ENCODE results near the gene CALM3.
"Not testable (repeated sequence)": the region's sequence is repeated elsewhere in the genome, so short reads cannot be mapped to it uniquely, and the experiment has no call there.

CALM3 gene

GRCh38 chr19:46617601-46618000, 16.5 kb downstream of the CALM3 start:
- DNase-seq = no peak

- DNase-seq = peak; percentile 29
Observed at GRCh38 chr19:46618670-46619231, 17.6 kb downstream of the CALM3 start.

- no peak for DNase-seq
Observed at GRCh38 chr19:46620267-46620666, 19.1 kb downstream of the CALM3 start.

- no peak for DNase-seq
Observed at GRCh38 chr19:46620716-46621115, 19.6 kb downstream of the CALM3 start.

- DNase-seq = no peak
Observed at GRCh38 chr19:46621191-46622117, 20.3 kb downstream of the CALM3 start.

- DNase-seq = no peak
Observed at GRCh38 chr19:46622118-46622446, 21.0 kb downstream of the CALM3 start.

- DNase-seq = no peak
Observed at GRCh38 chr19:46623915-46624502, 22.9 kb downstream of the CALM3 start.

- no peak for DNase-seq
Observed at GRCh38 chr19:46624958-46625661, 24.0 kb downstream of the CALM3 start, which contains the start of gene PTGIR. PTGIR (minus strand) TSS chr19:46625089; CDS start chr19:46624225, 864 bp downstream.

GRCh38 chr19:46625731-46626130, 24.6 kb downstream of the CALM3 start:
- no peak for DNase-seq

- DNase-seq = no peak
Observed at GRCh38 chr19:46626446-46626845, 25.3 kb downstream of the CALM3 start.

- DNase-seq = not testable (repeated sequence)
Observed at GRCh38 chr19:46628970-46629369, 27.8 kb downstream of the CALM3 start.

- no peak for DNase-seq
Observed at GRCh38 chr19:46629546-46630025, 28.5 kb downstream of the CALM3 start.

GRCh38 chr19:46630586-46631205, 29.6 kb downstream of the CALM3 start:
- no peak for DNase-seq

GRCh38 chr19:46631481-46631880, 30.4 kb downstream of the CALM3 start:
- no peak for DNase-seq

- no peak for DNase-seq
Observed at GRCh38 chr19:46633130-46633529, 32.0 kb downstream of the CALM3 start.

GRCh38 chr19:46634045-46634655, 33.0 kb downstream of the CALM3 start:
- DNase-seq = no peak

GRCh38 chr19:46634656-46635218, 33.6 kb downstream of the CALM3 start:
- no peak for DNase-seq

GRCh38 chr19:46635920-46636761, 35.0 kb downstream of the CALM3 start, which contains the start of gene GNG8:
GNG8 (minus strand) TSS chr19:46636202; CDS start chr19:46634682, 1,520 bp downstream.
- DNase-seq = no peak

GRCh38 chr19:46637224-46637623, 36.1 kb downstream of the CALM3 start:
- no peak for DNase-seq

- no peak for DNase-seq
Observed at GRCh38 chr19:46639358-46640182, 38.4 kb downstream of the CALM3 start.

All from NCI-H1694 treated with DMSO at 0.1 percent for 48 hours (cell line).